GM10266 (cell line): ENCODE results near the gene ISM1.

Experiments
- DNase-seq: peaks from one replicate; pipeline ENCODE4 v3.0.0; 2012; ENCODE audit errors: extremely low spot score
- CTCF ChIP-seq: IDR thresholded peaks from 2 replicates; pipeline ENCODE4 v1.5.1; 2012; ENCODE audit warnings: mild to moderate bottlenecking, low read depth; ENCODE audit not compliant: control insufficient read depth, insufficient read depth; ENCODE audit errors: missing control alignments

The ISM1 gene

GRCh38 chr20:13263451-13263850 is 42.4 kb downstream of the ISM1 start:
- no peak for TF ChIP-seq CTCF
- no peak for DNase-seq

DNA sequence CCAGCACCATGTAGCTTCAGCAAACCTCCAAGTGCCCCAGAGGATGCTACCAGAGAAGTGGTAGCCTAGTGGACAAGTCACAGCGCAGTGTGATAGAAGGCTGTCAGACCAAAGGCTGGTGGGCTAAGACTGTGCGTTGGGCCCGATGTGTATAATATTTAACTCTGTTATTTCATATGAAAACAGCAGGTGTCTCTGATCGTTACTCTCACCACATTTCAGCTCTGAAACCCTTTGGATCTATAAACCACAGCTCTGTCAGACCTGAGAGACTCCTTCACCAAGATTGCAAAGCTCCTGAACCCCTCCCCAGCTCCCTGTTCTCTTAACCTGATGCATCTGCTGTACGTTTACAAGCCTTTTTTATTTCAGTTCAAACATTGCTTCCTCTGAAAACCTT is 43.8 kb downstream of the ISM1 start:
- no peak for DNase-seq

DNA sequence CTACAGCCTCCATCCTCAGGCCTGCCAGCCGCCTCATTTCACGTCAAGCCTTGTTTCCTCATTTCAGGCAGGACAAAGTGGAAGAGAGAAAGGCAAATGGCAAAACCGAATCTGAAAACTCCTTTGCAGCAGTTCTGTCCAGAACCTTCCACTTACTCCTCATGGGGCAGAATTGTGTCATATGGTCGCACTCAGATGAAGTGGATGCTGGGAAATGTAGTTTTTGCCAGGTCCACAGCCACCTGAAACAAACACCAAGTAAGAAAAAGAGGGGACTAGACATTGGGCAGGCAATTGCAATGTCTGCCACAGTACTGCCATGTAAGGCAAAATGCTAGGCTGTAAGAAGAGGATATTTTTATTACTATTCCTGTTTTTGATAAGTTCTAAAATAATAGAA is 44.9 kb downstream of the ISM1 start:
- no peak for DNase-seq
- TF ChIP-seq CTCF, result no peak

More for the DNA sequence above, 43.8 kb downstream of the ISM1 start:
- TF ChIP-seq CTCF, result no peak

GRCh38 chr20:13267231-13267630 is 46.2 kb downstream of the ISM1 start:
- no peak for DNase-seq

GRCh38 chr20:13268953-13269352 is 47.9 kb downstream of the ISM1 start:
- DNase-seq, result no peak
- no peak for TF ChIP-seq CTCF

More at GRCh38 chr20:13267231-13267630, 46.2 kb downstream of the ISM1 start:
- no peak for TF ChIP-seq CTCF

GRCh38 chr20:13270211-13270610 is 49.1 kb downstream of the ISM1 start:
- no peak for TF ChIP-seq CTCF
- no peak for DNase-seq

DNA sequence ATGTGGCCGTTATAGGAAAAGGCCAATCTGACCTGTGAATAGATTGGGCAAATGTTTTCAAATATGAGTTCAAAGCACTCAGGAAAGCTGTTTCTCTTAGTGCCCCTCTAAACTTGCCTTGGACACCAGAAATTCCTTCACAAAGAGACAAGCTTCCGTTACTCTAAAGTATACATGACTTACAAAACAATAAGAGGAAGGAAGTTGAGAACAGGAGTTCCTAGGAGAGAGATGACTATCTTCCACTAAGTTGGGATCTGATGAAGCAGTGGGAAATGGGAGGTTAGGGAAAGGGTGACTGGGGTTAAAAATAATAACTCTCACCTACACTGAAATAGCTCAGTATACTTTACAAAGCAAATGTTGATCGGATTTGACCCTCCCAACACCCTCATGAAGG is 50.0 kb downstream of the ISM1 start:
- no peak for DNase-seq
- TF ChIP-seq CTCF, result no peak
